ENCODE measurements around the gene NCBP2L.

GRCh38 chrX:107752714-107753113 lies 24.8 kb upstream of the NCBP2L start:
- no peak for TF ChIP-seq CTCF (IDR thresholded peaks at IDR 0.05; ENCODE audit: low read depth, low read length, missing input control)
- TF ChIP-seq JUND (IDR thresholded peaks at IDR 0.05) = no peak
- no peak for TF ChIP-seq TAF1 (conservative IDR thresholded peaks at IDR 0.05)
- TF ChIP-seq MAX (IDR thresholded peaks at IDR 0.05) = no peak
- TF ChIP-seq RXRA (IDR thresholded peaks at IDR 0.05) = no peak
- TF ChIP-seq SP1 (IDR thresholded peaks at IDR 0.05) = no peak
- no peak for TF ChIP-seq YY1 (IDR thresholded peaks at IDR 0.05)
- no peak for TF ChIP-seq REST (IDR thresholded peaks at IDR 0.05)
- TF ChIP-seq FOXA1 (IDR thresholded peaks at IDR 0.05) = no peak
- no peak for TF ChIP-seq RAD21 (IDR thresholded peaks at IDR 0.05)
- TF ChIP-seq HNF4A (conservative IDR thresholded peaks at IDR 0.05) = no peak
- TF ChIP-seq GABPA (IDR thresholded peaks at IDR 0.05 in 1 of 2, conservative IDR thresholded peaks at IDR 0.05 in 1 of 2) = no peak

All from liver (tissue), 3 donors.